ENCODE measurements around the gene IGHMBP2. TPM values are rescaled to one million over a fixed set of nuclear protein-coding genes. Genes with fewer than 3 reads are reported as not detected.

IGHMBP2 gene
- total and polyA plus RNA-seq, 9 of the 15 experiments (the other 6 are each of a cell fraction or from before 2014, with no cell fraction given), result 1.6 to 24.8 (median 14.5) TPM

- Histone ChIP-seq H3K4me3 (no peak overlapping the region), H3K9me1 (ENCODE audit: control insufficient read depth, insufficient read depth, low read length) (no peaks in the 10 kb centered on the region), H4K20me1 (replicated peaks; ENCODE audit: control insufficient read depth, insufficient read depth, low read length) (no peaks in the 10 kb centered on the region; the same call in none of the 2 replicates), H3K27ac (ENCODE audit: extremely low read depth, low read depth, low read length) (no peak overlapping the region), H3K9me3 (replicated peaks; ENCODE audit: control insufficient read depth, insufficient read depth, low read depth, low read length) (no peaks in the 10 kb centered on the region), H3K9ac (ENCODE audit: insufficient read depth in 1 of 2, low read depth in 2 of 2, low read length in 2 of 2) (no peak overlapping the region), H3K27me3 (ENCODE audit: control insufficient read depth in 2 of 2, insufficient read depth in 2 of 2, low read length in 2 of 2) (peaks cover 19 to 44% of the 10 kb centered on the region in 2 experiments; a peak in 4 of 5 replicates), H2AFZ (ENCODE audit: low read depth, low read length) (no peak overlapping the region), H3K4me2 (ENCODE audit: insufficient read depth, low read length) (no peak overlapping the region), H3K36me3 (ENCODE audit: control insufficient read depth, insufficient read depth, low read length) (no peaks in the 10 kb centered on the region), H3K79me2 (ENCODE audit: control insufficient read depth, insufficient read depth, low read length) (no peaks in the 10 kb centered on the region), H3K4me1 (replicated peaks in 1 of 2; ENCODE audit: control insufficient read depth in 2 of 2, insufficient read depth in 2 of 2, low read length in 2 of 2) (peaks cover 8 to 23% of the 10 kb centered on the region in 2 experiments; a peak in 4 of 5 replicates)
- BruUV-seq (replicated peaks), result no TSS peak
- no peak for ATAC-seq
- intact Hi-C loops (cut with micrococcal nuclease) (no loop called here), in situ Hi-C loops (cut with MboI) (no loop called here)
- no peak for DNase-seq (ENCODE audit: extremely low read depth in 1 of 4, low spot score in 3 of 4)
- ChIA-PET CTCF (ENCODE audit: low intra/inter-chr PET ratio) (no interaction called here), POLR2A (interaction anchor here (0.6 kb wide), 1 partner anchor 292 kb away, joined by 3 read pairs; no protein-coding TSS in a partner anchor)
- 4% methylated on average over 8 of the region's 12 CpGs for WGBS (ENCODE audit: insufficient coverage, low coverage, missing lambda C conversion rate)
- TF ChIP-seq ZNF224 (CRISPR knock-in tag; IDR thresholded peaks at IDR 0.05) (no peak), BRCA1 (IDR thresholded peaks at IDR 0.05) (no peak), BRCA1 (CRISPR knock-in tag; IDR thresholded peaks at IDR 0.05) (no peak), SMARCB1 (IDR thresholded peaks at IDR 0.05; ENCODE audit: insufficient read length, low read depth) (no peak), BCL6 (CRISPR knock-in tag; IDR thresholded peaks at IDR 0.05) (no peak), ETS1 (conservative IDR thresholded peaks at IDR 0.05; ENCODE audit: control insufficient read depth, low read depth, low read length) (no peak), SMC3 (conservative IDR thresholded peaks at IDR 0.05; ENCODE audit: insufficient read depth, low read depth, low read length) (no peak), ZNF41 (CRISPR knock-in tag; conservative IDR thresholded peaks at IDR 0.05) (no peak), CHD1 (IDR thresholded peaks at IDR 0.05; ENCODE audit: low read length) (no peak), ZNF384 (IDR thresholded peaks at IDR 0.05; ENCODE audit: low read depth, low read length) (no peak), MAZ (CRISPR knock-in tag; conservative IDR thresholded peaks at IDR 0.05 in 1 of 2, IDR thresholded peaks at IDR 0.05 in 1 of 2) (no peak), SLC30A9 (CRISPR knock-in tag; IDR thresholded peaks at IDR 0.05) (no peak), ZBTB1 (CRISPR knock-in tag; IDR thresholded peaks at IDR 0.05; ENCODE audit: borderline replicate concordance, low read depth) (no peak), USF2 (CRISPR knock-in tag; IDR thresholded peaks at IDR 0.05) (no peak), ZNF561 (CRISPR knock-in tag; conservative IDR thresholded peaks at IDR 0.05) (no peak)
- no peak for FAIRE-seq
Measured at GRCh38 chr11:68956547-68957254, 53.0 kb downstream of the IGHMBP2 start.
